ENCODE data around the gene SPINT4. TPM values are rescaled to one million over a fixed set of nuclear protein-coding genes. Genes with fewer than 3 reads are reported as not detected.
"Not testable (repeated sequence)": the region's sequence is repeated elsewhere in the genome, so short reads cannot be mapped to it uniquely, and the experiment has no call there.

SPINT4 gene
- not detected for polyA plus RNA-seq (2012; ENCODE audit: insufficient read depth, insufficient read length, low read depth)

DNA sequence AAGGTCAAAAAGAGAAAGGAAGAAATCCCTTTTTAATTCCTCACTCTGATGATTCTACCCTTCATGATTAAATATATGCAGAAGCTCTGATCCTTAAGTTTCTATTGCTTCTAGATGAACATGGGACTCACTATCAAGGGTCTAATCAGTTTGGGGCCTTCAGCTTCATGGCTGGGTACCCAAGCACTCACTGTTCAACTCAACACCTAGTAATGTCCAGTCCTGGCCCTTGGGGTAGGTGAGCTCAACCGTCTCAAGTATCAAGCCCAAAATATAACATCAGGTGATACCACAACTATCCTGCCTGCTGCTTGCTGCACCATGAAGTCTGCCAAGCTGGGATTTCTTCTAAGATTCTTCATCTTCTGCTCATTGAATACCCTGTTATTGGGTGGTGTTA, at the start of gene SPINT4:
Gene SPINT4 (plus strand): TSS at position 301 of the 400 bp plus-strand sequence. CDS start 21 bp downstream, at position 322.
- TF ChIP-seq, protein P1, sequence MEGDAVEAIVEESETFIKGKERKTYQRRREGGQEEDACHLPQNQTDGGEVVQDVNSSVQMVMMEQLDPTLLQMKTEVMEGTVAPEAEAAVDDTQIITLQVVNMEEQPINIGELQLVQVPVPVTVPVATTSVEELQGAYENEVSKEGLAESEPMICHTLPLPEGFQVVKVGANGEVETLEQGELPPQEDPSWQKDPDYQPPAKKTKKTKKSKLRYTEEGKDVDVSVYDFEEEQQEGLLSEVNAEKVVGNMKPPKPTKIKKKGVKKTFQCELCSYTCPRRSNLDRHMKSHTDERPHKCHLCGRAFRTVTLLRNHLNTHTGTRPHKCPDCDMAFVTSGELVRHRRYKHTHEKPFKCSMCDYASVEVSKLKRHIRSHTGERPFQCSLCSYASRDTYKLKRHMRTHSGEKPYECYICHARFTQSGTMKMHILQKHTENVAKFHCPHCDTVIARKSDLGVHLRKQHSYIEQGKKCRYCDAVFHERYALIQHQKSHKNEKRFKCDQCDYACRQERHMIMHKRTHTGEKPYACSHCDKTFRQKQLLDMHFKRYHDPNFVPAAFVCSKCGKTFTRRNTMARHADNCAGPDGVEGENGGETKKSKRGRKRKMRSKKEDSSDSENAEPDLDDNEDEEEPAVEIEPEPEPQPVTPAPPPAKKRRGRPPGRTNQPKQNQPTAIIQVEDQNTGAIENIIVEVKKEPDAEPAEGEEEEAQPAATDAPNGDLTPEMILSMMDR (IDR thresholded peaks at IDR 0.05; ENCODE audit: low read depth, low read length), result no peak
- Histone ChIP-seq H3K36me3 (no peaks in the 10 kb centered on the region), H3K4me3 (ENCODE audit: low read depth, low read length) (no peak within 1 kb of the TSS), H3K27me3 (no peaks in the 10 kb centered on the region), H3K4me1 (no peaks in the 10 kb centered on the region), H3K9me3 (no peaks in the 10 kb centered on the region)
- DNase-seq, result no peak

DNA sequence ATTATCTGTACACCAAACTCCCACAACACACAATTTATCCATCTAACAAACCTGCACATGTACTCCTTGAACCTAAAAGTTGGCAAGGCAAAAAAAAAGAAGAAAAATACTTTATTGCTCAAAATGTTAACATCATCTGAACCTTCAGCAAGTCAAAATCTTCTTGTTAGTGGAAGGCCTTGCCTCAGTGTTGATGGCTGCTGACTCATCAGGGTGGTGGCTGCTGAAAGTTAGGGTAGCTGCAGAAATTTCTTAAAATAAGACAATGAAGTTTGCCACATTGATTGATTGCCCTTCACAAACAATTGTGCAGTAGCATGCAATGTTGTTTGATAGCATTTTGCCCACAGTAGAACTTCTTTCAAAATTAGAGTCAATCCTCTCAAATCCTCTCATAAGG, 49.4 kb upstream of the SPINT4 start:
- no peaks in the 10 kb centered on the region for H3K4me1 ChIP-seq
- DNase-seq, result no peak
- H3K36me3 ChIP-seq, result no peaks in the 10 kb centered on the region
- peaks cover 4% of the 10 kb centered on the region; the same call in 1 of the 2 replicates for H3K27me3 ChIP-seq
- TF ChIP-seq, protein P1 (IDR thresholded peaks at IDR 0.05; ENCODE audit: low read depth, low read length), result no peak
- no peaks in the 10 kb centered on the region for H3K9me3 ChIP-seq
- H3K4me3 ChIP-seq (ENCODE audit: low read depth, low read length), result no peak overlapping the region

DNA sequence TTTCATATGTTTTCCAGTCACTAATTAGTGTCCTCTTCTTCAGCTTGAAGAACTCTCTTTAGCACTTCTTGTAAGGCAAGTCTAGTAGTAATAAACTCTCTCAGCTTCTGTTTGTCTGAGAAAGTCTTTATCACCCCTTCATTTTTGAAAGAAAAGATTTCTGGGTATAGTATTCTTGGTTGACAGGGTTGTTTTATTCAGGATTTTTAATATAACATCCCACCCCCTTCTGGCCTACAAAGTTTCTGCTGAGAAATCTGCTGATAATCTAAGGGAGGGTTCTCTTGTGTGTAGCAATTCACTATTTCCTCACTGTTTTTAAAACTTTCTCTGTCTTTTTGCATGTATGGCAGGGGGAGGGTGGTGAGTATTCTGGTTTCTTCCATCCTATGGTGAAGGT, 42.5 kb upstream of the SPINT4 start:
- Histone ChIP-seq H3K27me3 (no peaks in the 10 kb centered on the region), H3K36me3 (no peaks in the 10 kb centered on the region), H3K4me3 (ENCODE audit: low read depth, low read length) (no peak overlapping the region), H3K9me3 (no peaks in the 10 kb centered on the region), H3K4me1 (no peaks in the 10 kb centered on the region)
- TF ChIP-seq, protein P1 (IDR thresholded peaks at IDR 0.05; ENCODE audit: low read depth, low read length), result no peak
- no peak for DNase-seq

- H3K9me3 ChIP-seq, result no peaks in the 10 kb centered on the region; the same call in 1 of the 2 replicates
- H3K27me3 ChIP-seq, result no peaks in the 10 kb centered on the region
- H3K36me3 ChIP-seq, result no peaks in the 10 kb centered on the region
- no peak overlapping the region for H3K4me3 ChIP-seq (ENCODE audit: low read depth, low read length)
- H3K4me1 ChIP-seq, result no peaks in the 10 kb centered on the region
- TF ChIP-seq, protein P1 (IDR thresholded peaks at IDR 0.05; ENCODE audit: low read depth, low read length), result no peak
- no peak for DNase-seq
Measured at GRCh38 chr20:45685896-45686295, 36.3 kb upstream of the SPINT4 start.

DNA sequence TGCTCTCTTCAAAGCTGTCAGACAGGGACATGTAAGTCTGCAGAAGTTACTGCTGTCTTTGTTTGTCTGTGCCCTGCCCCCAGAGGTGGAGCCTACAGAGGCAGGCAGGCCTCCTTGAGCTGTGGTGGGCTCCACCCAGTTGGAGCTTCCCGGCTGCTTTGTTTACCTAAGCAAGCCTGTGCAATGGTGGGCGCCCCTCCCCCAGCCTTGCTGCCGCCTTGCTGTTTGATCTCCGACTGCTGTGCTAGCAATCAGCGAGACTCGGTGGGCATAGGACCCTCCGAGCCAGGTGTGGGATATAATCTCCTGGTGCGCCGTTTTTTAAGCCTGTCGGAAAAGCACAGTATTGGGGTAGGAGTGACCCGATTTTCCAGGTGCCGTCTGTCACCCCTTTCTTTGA, 28.8 kb upstream of the SPINT4 start:
- H3K4me1 ChIP-seq; H3K4me3 ChIP-seq (ENCODE audit: low read depth, low read length); H3K9me3 ChIP-seq; H3K27me3 ChIP-seq; DNase-seq; H3K36me3 ChIP-seq: not testable (repeated sequence)

DNA sequence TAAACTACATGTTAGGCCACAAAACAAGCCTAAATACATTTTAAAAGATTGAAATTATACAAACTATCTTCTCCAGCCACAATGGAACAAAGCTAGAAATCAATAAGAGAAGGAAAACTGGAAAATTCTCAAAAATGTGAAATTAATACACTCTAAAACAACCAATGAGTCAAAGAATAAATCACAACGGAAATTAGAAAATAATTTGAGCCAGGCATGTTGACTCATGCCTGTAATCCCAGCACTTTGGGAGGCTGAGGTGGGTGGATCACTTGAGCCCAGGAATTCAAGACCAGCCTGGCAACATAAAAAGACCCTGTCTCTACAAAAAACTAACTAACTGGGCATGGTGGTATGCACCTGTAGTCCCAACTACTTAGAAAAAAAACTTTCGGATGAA, 26.7 kb upstream of the SPINT4 start:
- Histone ChIP-seq H3K36me3 (no peaks in the 10 kb centered on the region), H3K4me1 (no peaks in the 10 kb centered on the region), H3K9me3 (no peaks in the 10 kb centered on the region), H3K27me3 (peaks cover 9% of the 10 kb centered on the region), H3K4me3 (ENCODE audit: low read depth, low read length) (no peak overlapping the region)
- DNase-seq, result no peak
- TF ChIP-seq, protein P1 (IDR thresholded peaks at IDR 0.05; ENCODE audit: low read depth, low read length), result no peak

- Histone ChIP-seq H3K9me3 (no peaks in the 10 kb centered on the region), H3K36me3 (no peaks in the 10 kb centered on the region), H3K27me3 (peaks cover 17% of the 10 kb centered on the region), H3K4me1 (no peaks in the 10 kb centered on the region), H3K4me3 (ENCODE audit: low read depth, low read length) (no peak overlapping the region)
- DNase-seq, result no peak
- TF ChIP-seq, protein P1 (IDR thresholded peaks at IDR 0.05; ENCODE audit: low read depth, low read length), result no peak
Measured at GRCh38 chr20:45701104-45701503, 21.0 kb upstream of the SPINT4 start.

All from BE2C (cell line).